Stomach (tissue), 4 donors: ENCODE data around the gene NRDE2.

ENCODE experiments used
- CTCF ChIP-seq, 7 experiments: fragments of 450-650 bp in 4 of 7; fragments of 200-600 bp in 3 of 7; sonication (generic) in 3 of 7; IDR thresholded peaks; one replicate each; pipeline ENCODE4 v1.5.1; 2016 to 2019; ENCODE audit warnings: antibody characterized with exemption in 7 of 7, control low read depth in 2 of 7, mild to moderate bottlenecking in 1 of 7
- POLR2AphosphoS5 ChIP-seq, 3 donors: sonication (generic); formaldehyde crosslinking; IDR thresholded peaks; one replicate each; pipeline ENCODE4 v1.6.1; 2016; ENCODE audit warnings: antibody characterized with exemption in 3 of 3

DNA sequence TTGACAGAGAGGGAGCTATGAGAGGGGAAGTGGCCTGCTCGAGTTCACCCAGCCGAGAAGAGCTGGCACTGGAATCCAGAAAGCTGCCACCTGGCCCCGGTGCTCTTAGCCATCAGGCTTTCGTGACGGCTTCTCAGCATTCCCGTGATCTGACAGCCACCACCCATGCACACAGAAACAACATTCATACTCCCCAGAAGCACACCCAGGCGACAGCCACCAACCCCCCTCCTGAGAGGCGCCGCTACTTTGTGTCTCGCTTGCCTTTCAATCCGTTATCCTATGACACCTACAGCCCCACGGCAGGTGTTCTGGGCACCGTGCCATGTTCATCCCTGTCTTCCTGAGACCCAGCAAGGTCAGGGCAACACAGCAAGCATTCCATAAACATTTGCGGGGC, 44.0 kb downstream of the NRDE2 start:
- TF ChIP-seq CTCF (IDR thresholded peaks at IDR 0.05) = no peak
- no peak for TF ChIP-seq POLR2AphosphoS5 (IDR thresholded peaks at IDR 0.05)
